HEK293 (cell line): ENCODE data around the gene WDR45B.
A peak's percentile ranks its signal among the peaks of the same experiment; 100 is the strongest.

Experiments used
- CTCF ChIA-PET: fragments of 350-600 bp; formaldehyde crosslinking; extraction: SDS; loops from one replicate; lab custom pipeline; 2021; ENCODE audit warnings: antibody characterized with exemption; lab: Yijun Ruan, JAX
- POLR2A ChIA-PET: fragments of 300-600 bp; formaldehyde crosslinking; extraction: SDS; loops from one replicate; lab custom pipeline; 2020; ENCODE audit warnings: antibody characterized with exemption, inconsistent platforms; lab: Yijun Ruan, JAX
- H3K27ac ChIP-seq: fragments of 200-500 bp; sonication (Bioruptor generic); 2 replicates; pipeline ENCODE4 v1.5.1; 2014; ENCODE audit warnings: low read depth, low read length, control low read depth, inconsistent platforms; ENCODE audit errors: extremely low read depth
- H3K36me3 ChIP-seq, 2 experiments: fragments of 200-500 bp in 1 of 2; sonication (Bioruptor generic) in 1 of 2; 1 replicate in 1 of 2; 2 replicates in 1 of 2; pipeline ENCODE4 v1.5.1; 2014 to 2017; ENCODE audit warnings: inconsistent platforms in 2 of 2, low read length in 2 of 2; ENCODE audit not compliant: control insufficient read depth in 2 of 2, insufficient read depth in 1 of 2
- H3K4me1 ChIP-seq: fragments of 200-500 bp; sonication (Bioruptor generic); 2 replicates; pipeline ENCODE4 v1.5.1; 2014; ENCODE audit warnings: mild to moderate bottlenecking, low read length, inconsistent platforms; ENCODE audit not compliant: control insufficient read depth, insufficient read depth
- H3K4me3 ChIP-seq: 2 replicates; pipeline ENCODE4 v1.5.1; 2011; ENCODE audit warnings: low read depth, mild to moderate bottlenecking, control low read depth, low read length, moderate library complexity
- H3K9me3 ChIP-seq: fragments of 200-500 bp; sonication (Bioruptor generic); 2 replicates; pipeline ENCODE4 v1.5.1; 2014; ENCODE audit warnings: low read depth, low read length, inconsistent platforms; ENCODE audit not compliant: control insufficient read depth, insufficient read depth
- HOXA7 ChIP-seq: sonication (generic); formaldehyde crosslinking; IDR thresholded peaks from 2 replicates; pipeline ENCODE4 v1.8.1; 2022; ENCODE audit warnings: missing genetic modification reagents, borderline replicate concordance
- KLF10 ChIP-seq: fragments of 450-650 bp; IDR thresholded peaks from 2 replicates; pipeline ENCODE4 v1.5.1; 2018; ENCODE audit warnings: missing biosample characterization, mild to moderate bottlenecking, missing genetic modification characterization
- KLF16 ChIP-seq: fragments of 450-650 bp; formaldehyde crosslinking; IDR thresholded peaks from 2 replicates; pipeline ENCODE4 v1.5.1; 2017; ENCODE audit warnings: missing biosample characterization, missing genetic modification characterization
- KLF8 ChIP-seq: fragments of 450-650 bp; formaldehyde crosslinking; IDR thresholded peaks from 2 replicates; pipeline ENCODE4 v1.5.1; 2016; ENCODE audit warnings: missing biosample characterization, missing genetic modification characterization
- MYNN ChIP-seq: fragments of 450-650 bp; formaldehyde crosslinking; IDR thresholded peaks from 2 replicates; pipeline ENCODE4 v1.5.1; 2016; ENCODE audit warnings: missing biosample characterization, missing genetic modification characterization, borderline replicate concordance
- PRDM4 ChIP-seq: fragments of 450-650 bp; formaldehyde crosslinking; IDR thresholded peaks from 2 replicates; pipeline ENCODE4 v1.5.1; 2017; ENCODE audit warnings: missing biosample characterization, missing genetic modification characterization
- SP2 ChIP-seq: fragments of 450-650 bp; formaldehyde crosslinking; IDR thresholded peaks from 2 replicates; pipeline ENCODE4 v1.5.1; 2016; ENCODE audit warnings: missing biosample characterization, missing genetic modification characterization
- ZBTB1 ChIP-seq: fragments of 450-650 bp; formaldehyde crosslinking; IDR thresholded peaks from 2 replicates; pipeline ENCODE4 v1.5.1; 2016; ENCODE audit warnings: missing biosample characterization, missing genetic modification characterization
- ZBTB10 ChIP-seq: fragments of 450-650 bp; formaldehyde crosslinking; IDR thresholded peaks from 2 replicates; pipeline ENCODE4 v1.5.1; 2016; ENCODE audit warnings: missing biosample characterization, missing genetic modification characterization
- ZBTB17 ChIP-seq: fragments of 450-650 bp; formaldehyde crosslinking; IDR thresholded peaks from 2 replicates; pipeline ENCODE4 v1.5.1; 2016; ENCODE audit warnings: missing biosample characterization, missing genetic modification characterization
- ZBTB26 ChIP-seq: fragments of 450-650 bp; formaldehyde crosslinking; optimal IDR thresholded peaks from 2 replicates; pipeline ENCODE3; 2016; ENCODE audit warnings: missing biosample characterization, mild to moderate bottlenecking, missing genetic modification characterization
- ZBTB49 ChIP-seq: fragments of 450-650 bp; formaldehyde crosslinking; IDR thresholded peaks from 2 replicates; pipeline ENCODE4 v1.5.1; 2016; ENCODE audit warnings: missing biosample characterization, missing genetic modification characterization, low read depth
- ZEB2 ChIP-seq: fragments of 450-650 bp; formaldehyde crosslinking; IDR thresholded peaks from 2 replicates; pipeline ENCODE4 v1.5.1; 2016; ENCODE audit warnings: missing biosample characterization, missing genetic modification characterization
- ZFP37 ChIP-seq: fragments of 450-650 bp; formaldehyde crosslinking; IDR thresholded peaks from 2 replicates; pipeline ENCODE4 v1.5.1; 2016; ENCODE audit warnings: missing biosample characterization, missing genetic modification characterization
- ZFP41 ChIP-seq: fragments of 450-650 bp; formaldehyde crosslinking; IDR thresholded peaks from 2 replicates; pipeline ENCODE4 v1.5.1; 2016; ENCODE audit warnings: missing biosample characterization, missing genetic modification characterization, borderline replicate concordance
- ZNF174 ChIP-seq: fragments of 450-650 bp; formaldehyde crosslinking; IDR thresholded peaks from 2 replicates; pipeline ENCODE4 v1.5.0; 2017; ENCODE audit warnings: missing biosample characterization, mild to moderate bottlenecking, missing genetic modification characterization
- ZNF202 ChIP-seq: fragments of 450-650 bp; formaldehyde crosslinking; IDR thresholded peaks from 2 replicates; pipeline ENCODE4 v1.5.1; 2016; ENCODE audit warnings: missing biosample characterization, missing genetic modification characterization, borderline replicate concordance
- ZNF239 ChIP-seq: fragments of 450-650 bp; formaldehyde crosslinking; IDR thresholded peaks from 2 replicates; pipeline ENCODE4 v1.5.1; 2016; ENCODE audit warnings: missing biosample characterization, missing genetic modification characterization
- ZNF26 ChIP-seq: fragments of 450-650 bp; formaldehyde crosslinking; IDR thresholded peaks from 2 replicates; pipeline ENCODE4 v1.5.1; 2016; ENCODE audit warnings: missing biosample characterization, missing genetic modification characterization
- ZNF513 ChIP-seq: fragments of 450-650 bp; IDR thresholded peaks from 2 replicates; pipeline ENCODE4 v1.5.1; 2018; ENCODE audit warnings: missing biosample characterization, missing genetic modification characterization
- ZNF548 ChIP-seq: fragments of 450-650 bp; formaldehyde crosslinking; IDR thresholded peaks from 2 replicates; pipeline ENCODE4 v1.5.1; 2016; ENCODE audit warnings: missing biosample characterization, missing genetic modification characterization
- ZNF555 ChIP-seq: fragments of 450-650 bp; formaldehyde crosslinking; conservative IDR thresholded peaks from 2 replicates; pipeline ENCODE4 v1.5.1; 2017; ENCODE audit warnings: missing biosample characterization, mild to moderate bottlenecking, missing genetic modification characterization, inconsistent platforms
- ZNF561 ChIP-seq: fragments of 450-650 bp; IDR thresholded peaks from 2 replicates; pipeline ENCODE4 v1.5.1; 2018; ENCODE audit warnings: missing biosample characterization, missing genetic modification characterization, borderline replicate concordance
- ZNF629 ChIP-seq: fragments of 450-650 bp; formaldehyde crosslinking; IDR thresholded peaks from 2 replicates; pipeline ENCODE4 v1.5.1; 2017; ENCODE audit warnings: missing biosample characterization, missing genetic modification characterization
- ZNF76 ChIP-seq: fragments of 450-650 bp; formaldehyde crosslinking; IDR thresholded peaks from 2 replicates; pipeline ENCODE4; 2016; ENCODE audit warnings: low read depth, missing biosample characterization, missing genetic modification characterization, borderline replicate concordance

The WDR45B gene

GRCh38 chr17:82592767-82593589 lies 55.3 kb downstream of the WDR45B start:
- peaks cover 24 to 82% of the 10 kb centered on the region in 2 experiments; a peak in 2 of 3 replicates for H3K36me3 ChIP-seq
- POLR2A ChIA-PET: no interaction called here
- CTCF ChIA-PET: no interaction called here
- H3K4me1 ChIP-seq: peaks cover 4% of the 10 kb centered on the region
- H3K27ac ChIP-seq: peak overlapping the region; percentile 73
- H3K4me3 ChIP-seq: peak overlapping the region; percentile 44
- no peaks in the 10 kb centered on the region for H3K9me3 ChIP-seq
- no peak for TF ChIP-seq SP2
- TF ChIP-seq ZBTB49: no peak
- 0 out of 2 replicates have a peak, but pooled peaks have one; percentile 17 for TF ChIP-seq ZNF629 (tag by site-specific recombination)
- TF ChIP-seq ZNF239 (tag by site-specific recombination): no peak
- TF ChIP-seq KLF8 (tag by site-specific recombination): peak; percentile 32; the same call in 1 of the 2 replicates
- TF ChIP-seq ZBTB10 (tag by site-specific recombination): no peak
- 0 out of 2 replicates have a peak, but pooled peaks have one; percentile 11 for TF ChIP-seq PRDM4 (tag by site-specific recombination)
- no peak for TF ChIP-seq ZFP41 (tag by site-specific recombination)
- no peak for TF ChIP-seq ZNF555 (tag by site-specific recombination)
- TF ChIP-seq ZNF76 (tag by site-specific recombination): no peak
- peak; percentile 44 for TF ChIP-seq KLF10
- TF ChIP-seq MYNN (tag by site-specific recombination): peak; percentile 100
- TF ChIP-seq ZBTB1 (tag by site-specific recombination): no peak
- TF ChIP-seq ZFP37 (tag by site-specific recombination): no peak
- no peak for TF ChIP-seq ZBTB17 (tag by site-specific recombination)
- TF ChIP-seq ZNF513 (tag by site-specific recombination): no peak
- TF ChIP-seq ZNF561 (tag by site-specific recombination): 0 out of 2 replicates have a peak, but pooled peaks have one; percentile 66
- TF ChIP-seq ZEB2 (tag by site-specific recombination): no peak
- no peak for TF ChIP-seq HOXA7
- no peak for TF ChIP-seq KLF16 (tag by site-specific recombination)
- no peak for TF ChIP-seq ZNF26 (tag by site-specific recombination)
- TF ChIP-seq ZNF202 (tag by site-specific recombination): no peak
- no peak for TF ChIP-seq ZNF174 (tag by site-specific recombination)
- no peak for TF ChIP-seq ZNF548 (tag by site-specific recombination)
- peak; percentile 16 for TF ChIP-seq ZBTB26 (tag by site-specific recombination)
